GM13976 (cell line): ENCODE results near the gene FERMT3.

ENCODE experiments used
- DNase-seq: peaks from one replicate; pipeline ENCODE4 v3.0.0; 2012; ENCODE audit warnings: low spot score
- CTCF ChIP-seq: IDR thresholded peaks from 2 replicates; pipeline ENCODE4 v1.5.1; 2012; ENCODE audit warnings: borderline replicate concordance, mild to moderate bottlenecking; ENCODE audit not compliant: insufficient read depth; ENCODE audit errors: extremely low read depth, missing control alignments, control extremely low read depth
- in situ Hi-C: fragments of 300-500 bp; cut with MboI; formaldehyde crosslinking; loops from one replicate; pipeline ENCODE4 v1.12.0; 2022; ENCODE audit warnings: low sequenced_read_pairs, mixed read lengths, inconsistent platforms; ENCODE audit not compliant: unreplicated experiment

FERMT3 gene

GRCh38 chr11:64252003-64252872, 45.7 kb downstream of the FERMT3 start:
- DNase-seq = peak; percentile 66
- peak; percentile 24 for TF ChIP-seq CTCF
- in situ Hi-C loops = no loop called here

DNA sequence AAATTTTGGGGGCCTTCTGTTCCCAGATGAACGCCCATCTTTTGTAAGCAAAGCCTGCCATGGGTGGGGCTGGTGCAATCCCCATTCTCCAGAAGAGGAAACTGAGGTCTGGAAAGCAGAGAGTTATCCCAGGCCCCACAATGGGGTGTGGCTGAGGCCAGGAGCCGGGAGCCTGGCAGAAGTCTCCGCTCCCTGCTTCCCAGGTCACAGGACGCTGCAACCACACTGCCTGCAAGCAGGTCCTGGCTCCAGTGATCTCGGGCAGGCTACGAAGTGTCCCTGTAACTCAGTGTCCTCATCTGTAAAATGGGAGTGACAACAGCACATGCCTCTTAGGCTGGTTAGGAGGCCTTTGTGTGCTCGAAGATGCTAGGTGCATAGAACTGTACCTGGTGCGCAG, 46.5 kb downstream of the FERMT3 start:
- in situ Hi-C loops = no loop called here
- no peak for TF ChIP-seq CTCF
- no peak for DNase-seq

DNA sequence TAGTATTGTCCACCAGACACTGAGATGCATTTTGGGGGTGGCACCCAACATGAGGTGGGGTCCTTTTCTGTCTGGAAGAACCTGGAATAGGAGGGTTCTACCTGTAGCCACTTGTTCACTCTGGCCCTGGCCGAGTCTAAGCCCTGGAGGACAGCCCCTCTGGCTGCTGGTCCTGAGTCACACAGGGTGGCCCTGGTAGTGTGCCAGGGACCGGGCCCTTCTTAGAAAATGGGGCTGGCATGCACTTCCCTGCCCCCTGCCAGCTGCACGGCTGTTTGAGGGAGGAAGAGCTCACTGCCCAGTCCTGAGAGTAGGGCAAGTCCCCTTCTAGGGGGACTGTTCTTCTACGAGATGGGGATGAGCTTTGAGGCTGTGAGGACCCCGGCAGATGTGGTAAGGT, 47.0 kb downstream of the FERMT3 start:
- DNase-seq = no peak
- in situ Hi-C loops = no loop called here
- TF ChIP-seq CTCF = no peak

- no peak for DNase-seq
- in situ Hi-C loops = no loop called here
- TF ChIP-seq CTCF = no peak
Measured at GRCh38 chr11:64254326-64254725, 47.8 kb downstream of the FERMT3 start.

- in situ Hi-C loops = no loop called here
- no peak for DNase-seq
- TF ChIP-seq CTCF = no peak
Measured at GRCh38 chr11:64255135-64256128, 48.9 kb downstream of the FERMT3 start.

- in situ Hi-C loops = no loop called here
- no peak for DNase-seq
- no peak for TF ChIP-seq CTCF
Measured at GRCh38 chr11:64256300-64256699, 49.8 kb downstream of the FERMT3 start.
